ENCODE measurements around the gene CAMK1G.

CAMK1G gene

GRCh38 chr1:209590405-209590804 lies 6.9 kb downstream of the CAMK1G start:
- Histone ChIP-seq H3K9me2 (replicated peaks; ENCODE audit: insufficient read depth, low read length) (no peaks in the 10 kb centered on the region), H3K36me3 (ENCODE audit: low read length) (no peaks in the 10 kb centered on the region), H3K4me3 (ENCODE audit: insufficient read depth, low read length, poor library complexity, severe bottlenecking) (no peak overlapping the region), H2AFZ (ENCODE audit: low read depth, low read length, severe bottlenecking) (no peak overlapping the region), H3K79me2 (ENCODE audit: insufficient read depth, low read length) (no peaks in the 10 kb centered on the region), H3K9ac (ENCODE audit: low read length) (no peak overlapping the region), H3F3A (ENCODE audit: insufficient read depth) (no peaks in the 10 kb centered on the region), H3K4me2 (ENCODE audit: low read depth, low read length, poor library complexity, severe bottlenecking) (no peak overlapping the region), H3K27ac (ENCODE audit: low read depth, low read length) (no peak overlapping the region), H4K20me1 (ENCODE audit: low read depth, low read length) (no peaks in the 10 kb centered on the region), H3K27me3 (ENCODE audit: low read length) (no peaks in the 10 kb centered on the region), H3K9me3 (ENCODE audit: insufficient read depth, low read length) (no peaks in the 10 kb centered on the region)
- TF ChIP-seq CTCF (IDR thresholded peaks at IDR 0.05; ENCODE audit: insufficient read depth, low read length, poor library complexity, severe bottlenecking), result no peak
- no peak for TF ChIP-seq EZH2phosphoT487 (conservative IDR thresholded peaks at IDR 0.05; ENCODE audit: low read length)

GRCh38 chr1:209593747-209594146 lies 10.2 kb downstream of the CAMK1G start:
- no peak overlapping the region for H3K4me2 ChIP-seq (ENCODE audit: low read depth, low read length, poor library complexity, severe bottlenecking)
- H3K27me3 ChIP-seq (ENCODE audit: low read length), result no peaks in the 10 kb centered on the region
- no peak overlapping the region for H3K4me3 ChIP-seq (ENCODE audit: insufficient read depth, low read length, poor library complexity, severe bottlenecking)
- no peaks in the 10 kb centered on the region for H3K79me2 ChIP-seq (ENCODE audit: insufficient read depth, low read length)
- TF ChIP-seq EZH2phosphoT487 (conservative IDR thresholded peaks at IDR 0.05; ENCODE audit: low read length), result no peak
- no peak for TF ChIP-seq CTCF (IDR thresholded peaks at IDR 0.05; ENCODE audit: insufficient read depth, low read length, poor library complexity, severe bottlenecking)
- no peaks in the 10 kb centered on the region for H3F3A ChIP-seq (ENCODE audit: insufficient read depth)
- H3K9ac ChIP-seq (ENCODE audit: low read length), result no peak overlapping the region
- no peaks in the 10 kb centered on the region for H3K9me2 ChIP-seq (replicated peaks; ENCODE audit: insufficient read depth, low read length)
- no peak overlapping the region for H2AFZ ChIP-seq (ENCODE audit: low read depth, low read length, severe bottlenecking)
- H3K9me3 ChIP-seq (ENCODE audit: insufficient read depth, low read length), result no peaks in the 10 kb centered on the region
- H4K20me1 ChIP-seq (ENCODE audit: low read depth, low read length), result no peaks in the 10 kb centered on the region
- H3K27ac ChIP-seq (ENCODE audit: low read depth, low read length), result no peak overlapping the region
- H3K36me3 ChIP-seq (ENCODE audit: low read length), result no peaks in the 10 kb centered on the region

- no peak for TF ChIP-seq EZH2phosphoT487 (conservative IDR thresholded peaks at IDR 0.05; ENCODE audit: low read length)
- no peak for TF ChIP-seq CTCF (IDR thresholded peaks at IDR 0.05; ENCODE audit: insufficient read depth, low read length, poor library complexity, severe bottlenecking)
- H3K4me3 ChIP-seq (ENCODE audit: insufficient read depth, low read length, poor library complexity, severe bottlenecking), result no peak overlapping the region
- no peaks in the 10 kb centered on the region for H3F3A ChIP-seq (ENCODE audit: insufficient read depth)
- H3K79me2 ChIP-seq (ENCODE audit: insufficient read depth, low read length), result no peaks in the 10 kb centered on the region
- H3K9ac ChIP-seq (ENCODE audit: low read length), result no peak overlapping the region
- no peak overlapping the region for H2AFZ ChIP-seq (ENCODE audit: low read depth, low read length, severe bottlenecking)
- no peak overlapping the region for H3K4me2 ChIP-seq (ENCODE audit: low read depth, low read length, poor library complexity, severe bottlenecking)
- no peaks in the 10 kb centered on the region for H3K27me3 ChIP-seq (ENCODE audit: low read length)
- no peaks in the 10 kb centered on the region for H4K20me1 ChIP-seq (ENCODE audit: low read depth, low read length)
- no peaks in the 10 kb centered on the region for H3K9me3 ChIP-seq (ENCODE audit: insufficient read depth, low read length)
- H3K27ac ChIP-seq (ENCODE audit: low read depth, low read length), result no peak overlapping the region
- no peaks in the 10 kb centered on the region for H3K9me2 ChIP-seq (replicated peaks; ENCODE audit: insufficient read depth, low read length)
- H3K36me3 ChIP-seq (ENCODE audit: low read length), result no peaks in the 10 kb centered on the region
Observed at GRCh38 chr1:209594440-209594839, 10.9 kb downstream of the CAMK1G start.
